GM23338 (cell line): ENCODE data around the gene CYP11A1. TPM values are rescaled to one million over a fixed set of nuclear protein-coding genes. Genes with fewer than 3 reads are reported as not detected.
A peak's percentile ranks its signal among the peaks of the same experiment; 100 is the strongest.

ENCODE experiments used
- ATAC-seq: fragments of 200-7000 bp; cut with Tn5 transposase; 3 replicates; pipeline ENCODE4 v1.9.1; 2020
- DNase-seq: peaks from one replicate; pipeline ENCODE4 v3.0.0-alpha.2; 2015; ENCODE audit warnings: low spot score
- H2AFZ ChIP-seq: fragments of 200-600 bp; sonication (generic); 2 replicates; pipeline ENCODE4 v1.8.0; 2016; ENCODE audit warnings: antibody characterized with exemption, mild to moderate bottlenecking, moderate library complexity
- H3F3A ChIP-seq: fragments of 200-600 bp; sonication (generic); replicated peaks from 2 replicates; pipeline ENCODE4 v1.8.0; 2017; ENCODE audit warnings: antibody characterized with exemption, mixed run types, low read depth
- H3K27ac ChIP-seq: fragments of 200-600 bp; sonication (generic); 2 replicates; pipeline ENCODE4 v1.6.1; 2016; ENCODE audit warnings: low read depth
- H3K27me3 ChIP-seq: fragments of 200-600 bp; sonication (generic); 2 replicates; pipeline ENCODE4 v1.8.0; 2016; ENCODE audit warnings: mild to moderate bottlenecking, mixed run types, moderate library complexity; ENCODE audit not compliant: insufficient read depth
- H3K36me3 ChIP-seq: fragments of 200-600 bp; sonication (generic); 2 replicates; pipeline ENCODE4 v1.8.0; 2016; ENCODE audit warnings: mild to moderate bottlenecking; ENCODE audit not compliant: insufficient read depth
- H3K4me1 ChIP-seq: fragments of 200-600 bp; sonication (generic); 2 replicates; pipeline ENCODE4 v1.8.0; 2016; ENCODE audit warnings: mild to moderate bottlenecking, moderate library complexity; ENCODE audit not compliant: insufficient read depth
- H3K4me2 ChIP-seq: fragments of 200-600 bp; sonication (generic); 2 replicates; pipeline ENCODE4 v1.7.1; 2017; ENCODE audit warnings: mixed run types
- H3K4me3 ChIP-seq: fragments of 200-600 bp; sonication (generic); 2 replicates; pipeline ENCODE4 v1.6.1; 2016; ENCODE audit warnings: mixed run types
- H3K79me2 ChIP-seq: fragments of 200-600 bp; sonication (generic); replicated peaks from 2 replicates; pipeline ENCODE4 v1.8.0; 2017; ENCODE audit warnings: mild to moderate bottlenecking; ENCODE audit not compliant: insufficient read depth
- H3K9me2 ChIP-seq: fragments of 200-600 bp; sonication (generic); 2 replicates; pipeline ENCODE4 v1.8.0; 2017; ENCODE audit not compliant: insufficient read depth
- H4K20me1 ChIP-seq: fragments of 200-600 bp; sonication (generic); replicated peaks from 2 replicates; pipeline ENCODE4 v1.8.0; 2017; ENCODE audit warnings: mild to moderate bottlenecking; ENCODE audit not compliant: insufficient read depth
- H3K27ac Mint-ChIP-seq: 2 replicates; pipeline ENCODE4 v1.8.0; 2020; ENCODE audit warnings: inconsistent platforms, mild to moderate bottlenecking, moderate library complexity, mixed read lengths
- H3K27me3 Mint-ChIP-seq: 3 replicates; pipeline ENCODE4 v1.8.0; 2022; ENCODE audit warnings: low read depth, mild to moderate bottlenecking, moderate library complexity, mixed read lengths, inconsistent platforms; ENCODE audit not compliant: insufficient read depth, poor library complexity
- H3K36me3 Mint-ChIP-seq: 3 replicates; pipeline ENCODE4 v1.8.0; 2021; ENCODE audit warnings: low read depth, mild to moderate bottlenecking, inconsistent platforms, moderate library complexity, mixed read lengths
- H3K4me1 Mint-ChIP-seq: 3 replicates; pipeline ENCODE4 v1.8.0; 2020; ENCODE audit warnings: mild to moderate bottlenecking, inconsistent platforms, mixed read lengths
- H3K4me3 Mint-ChIP-seq: 3 replicates; pipeline ENCODE4 v1.8.0; 2021; ENCODE audit warnings: moderate library complexity, mild to moderate bottlenecking, inconsistent platforms, mixed read lengths
- H3K9me3 Mint-ChIP-seq: 3 replicates; pipeline ENCODE4 v1.8.0; 2020; ENCODE audit warnings: moderate library complexity, mild to moderate bottlenecking, inconsistent platforms, mixed read lengths
- CREB1 ChIP-seq: fragments of 250-450 bp; sonication (Bioruptor Pico); IDR thresholded peaks from 2 replicates; pipeline ENCODE4 v1.5.0; 2020; ENCODE audit warnings: low read depth, mild to moderate bottlenecking, moderate library complexity
- CTCF ChIP-seq, 2 experiments: fragments of 200-600 bp in 1 of 2; sonication (generic) in 1 of 2; conservative IDR thresholded peaks; 2 replicates each; pipeline versions ENCODE4 v1.5.1 to v1.6.1; 2016 to 2017; ENCODE audit warnings: antibody characterized with exemption in 2 of 2, low read depth in 2 of 2, mild to moderate bottlenecking in 2 of 2, moderate library complexity in 1 of 2
- EZH2 ChIP-seq: fragments of 200-600 bp; sonication (generic); IDR thresholded peaks from one replicate; pipeline ENCODE4 v1.8.0; 2017; ENCODE audit warnings: antibody characterized with exemption, mild to moderate bottlenecking, low read depth; ENCODE audit not compliant: unreplicated experiment
- EZH2phosphoT487 ChIP-seq: fragments of 200-600 bp; sonication (generic); IDR thresholded peaks from one replicate; pipeline ENCODE4 v1.8.1; 2018; ENCODE audit warnings: antibody characterized with exemption; ENCODE audit not compliant: unreplicated experiment
- POLR2AphosphoS5 ChIP-seq: IDR thresholded peaks from 2 replicates; pipeline ENCODE4 v1.6.1; 2016; ENCODE audit warnings: antibody characterized with exemption, low read depth
- REST ChIP-seq: IDR thresholded peaks from one replicate; pipeline ENCODE4 v1.6.1; 2018; ENCODE audit warnings: antibody characterized with exemption; ENCODE audit not compliant: unreplicated experiment
- STAT1 ChIP-seq: IDR thresholded peaks from one replicate; pipeline ENCODE4 v1.6.1; 2016; ENCODE audit warnings: antibody characterized with exemption; ENCODE audit not compliant: unreplicated experiment
- ZNF114 ChIP-seq: fragments of 250-450 bp; sonication (Bioruptor Pico); IDR thresholded peaks from 2 replicates; pipeline ENCODE4 v1.5.0; 2020; ENCODE audit warnings: mild to moderate bottlenecking, moderate library complexity
- ZNF331 ChIP-seq: fragments of 250-450 bp; sonication (Bioruptor Pico); IDR thresholded peaks from 2 replicates; pipeline ENCODE4 v1.5.0; 2020; ENCODE audit warnings: low read depth, mild to moderate bottlenecking, moderate library complexity
- ZNF462 ChIP-seq: fragments of 250-450 bp; sonication (Bioruptor Pico); IDR thresholded peaks from 2 replicates; pipeline ENCODE4 v1.5.0; 2020; ENCODE audit warnings: mild to moderate bottlenecking, moderate library complexity
- polyA plus RNA-seq: library from polyadenylated mRNA; unstranded; fragments of >200 nt; fragmentation: Nextera tagmentation; extraction: Ambion mirVana; gene quantifications from 2 replicates; pipeline ENCODE4 v1.2.1, GENCODE V29; 2016
- total RNA-seq: library from RNA; depleted of rRNA; stranded (reverse); fragments of >200 nt; shearing (Covaris generic); gene quantifications from 2 replicates; pipeline ENCODE4 v1.2.3, GENCODE V29; 2014

The CYP11A1 gene
- total and polyA plus RNA-seq, 2 experiments from 2014 or later: 1.2 to 1.7 TPM

GRCh38 chr15:74386496-74387140, 19.2 kb upstream of the CYP11A1 start:
- Mint-ChIP-seq H3K4me3 (no peak overlapping the region), H3K4me1 (peaks cover 21% of the 10 kb centered on the region), H3K27ac (peak overlapping the region; percentile 40; the same call in 1 of the 2 replicates), H3K9me3 (no peaks in the 10 kb centered on the region), H3K36me3 (no peaks in the 10 kb centered on the region), H3K27me3 (peaks cover 6% of the 10 kb centered on the region)
- ATAC-seq (no peak), DNase-seq (no peak)
- Histone ChIP-seq H2AFZ (no peak overlapping the region), H4K20me1 (no peaks in the 10 kb centered on the region), H3K36me3 (no peaks in the 10 kb centered on the region), H3K4me1 (no peaks in the 10 kb centered on the region; the same call in 1 of the 2 replicates), H3F3A (no peaks in the 10 kb centered on the region), H3K27me3 (no peaks in the 10 kb centered on the region), H3K4me2 (no peak overlapping the region), H3K79me2 (no peaks in the 10 kb centered on the region), H3K4me3 (no peak overlapping the region), H3K9me2 (no peaks in the 10 kb centered on the region), H3K27ac (no peak overlapping the region)
- TF ChIP-seq EZH2 (no peak), POLR2AphosphoS5 (no peak)

GRCh38 chr15:74385733-74386132, 18.3 kb upstream of the CYP11A1 start:
- no peak overlapping the region for H3K4me3 Mint-ChIP-seq
- no peaks in the 10 kb centered on the region for H3K9me3 Mint-ChIP-seq
- no peaks in the 10 kb centered on the region; the same call in 1 of the 2 replicates for H3K4me1 ChIP-seq
- H3K9me2 ChIP-seq: no peaks in the 10 kb centered on the region
- no peaks in the 10 kb centered on the region for H3K36me3 Mint-ChIP-seq
- no peaks in the 10 kb centered on the region for H3K79me2 ChIP-seq
- no peaks in the 10 kb centered on the region for H4K20me1 ChIP-seq
- no peak overlapping the region for H2AFZ ChIP-seq
- no peak overlapping the region for H3K27ac ChIP-seq
- no peak overlapping the region for H3K4me2 ChIP-seq
- H3K36me3 ChIP-seq: no peaks in the 10 kb centered on the region
- H3K27me3 ChIP-seq: no peaks in the 10 kb centered on the region
- H3F3A ChIP-seq: no peaks in the 10 kb centered on the region
- H3K27ac Mint-ChIP-seq: no peak overlapping the region
- DNase-seq (no peak), ATAC-seq (no peak)
- no peak overlapping the region for H3K4me3 ChIP-seq
- H3K27me3 Mint-ChIP-seq: peaks cover 9% of the 10 kb centered on the region
- no peak for TF ChIP-seq CTCF (conservative IDR thresholded peaks at IDR 0.05; ENCODE audit: low read depth in 2 of 2)
- no peak for TF ChIP-seq CREB1 (CRISPR knock-in tag)
- no peak for TF ChIP-seq ZNF114 (CRISPR knock-in tag)
- no peak for TF ChIP-seq EZH2
- TF ChIP-seq ZNF462 (CRISPR knock-in tag): no peak
- no peak for TF ChIP-seq EZH2phosphoT487
- no peak for TF ChIP-seq POLR2AphosphoS5
- no peak for TF ChIP-seq STAT1
- TF ChIP-seq ZNF331 (CRISPR knock-in tag): no peak
- TF ChIP-seq REST: no peak
- H3K4me1 Mint-ChIP-seq: peaks cover 21% of the 10 kb centered on the region
